Suprapubic skin (tissue), 4 donors: ENCODE results near the gene GMPPA.

Experiments used
- EP300 ChIP-seq: sonication (generic); formaldehyde crosslinking; IDR thresholded peaks from one replicate; pipeline ENCODE4 v1.6.1; 2017; ENCODE audit warnings: antibody characterized with exemption
- POLR2A ChIP-seq, 2 donors: fragments of 450-650 bp; IDR thresholded peaks; one replicate each; pipeline ENCODE4 v1.6.1; 2017; ENCODE audit warnings: antibody characterized with exemption in 2 of 2, mild to moderate bottlenecking in 2 of 2, moderate library complexity in 2 of 2
- POLR2AphosphoS5 ChIP-seq, 3 donors: sonication (generic); formaldehyde crosslinking; IDR thresholded peaks; one replicate each; pipeline ENCODE4 v1.6.1; 2017; ENCODE audit warnings: antibody characterized with exemption in 3 of 3
- TF ChIP-seq, protein P1 (sequence below), 2 donors: fragments of 200-600 bp in 1 of 2; fragments of 450-650 bp in 1 of 2; sonication (generic) in 1 of 2; IDR thresholded peaks; one replicate each; pipeline ENCODE4 v1.5.1; 2016 to 2019; ENCODE audit warnings: antibody characterized with exemption in 2 of 2, mild to moderate bottlenecking in 1 of 2, moderate library complexity in 1 of 2

DNA sequence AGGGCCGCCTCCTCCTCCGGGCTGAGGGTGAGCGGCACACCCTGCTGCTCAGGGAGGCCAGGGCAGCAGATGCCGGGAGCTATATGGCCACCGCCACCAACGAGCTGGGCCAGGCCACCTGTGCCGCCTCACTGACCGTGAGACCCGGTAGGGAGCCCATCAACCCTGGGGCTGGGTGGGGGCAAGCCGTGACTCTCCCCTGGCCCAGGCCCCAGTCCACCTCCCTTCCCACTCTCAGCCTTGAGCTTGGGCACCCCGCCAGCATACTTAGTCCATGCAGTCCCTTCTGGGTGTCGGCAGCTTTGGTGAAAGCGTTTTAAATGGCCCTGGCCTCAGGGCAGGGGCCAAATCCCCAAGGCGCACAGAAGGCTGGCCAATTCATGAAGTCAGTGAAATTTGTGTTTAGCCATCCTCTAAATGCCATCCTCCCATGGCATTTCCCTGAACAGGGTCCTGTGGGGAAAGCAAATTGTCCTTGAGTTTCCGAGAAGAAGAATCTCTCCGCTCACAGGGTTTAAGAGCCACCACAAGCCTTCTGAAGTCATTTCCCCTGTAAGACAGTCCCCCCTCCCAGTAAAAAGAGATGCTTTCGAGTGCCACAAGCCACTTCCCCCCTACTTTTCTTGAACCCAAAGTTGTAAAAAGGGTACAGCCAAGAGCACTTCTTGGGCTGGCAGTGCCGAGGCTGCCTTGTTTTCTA lies 46.9 kb upstream of the GMPPA start:
- TF ChIP-seq, protein P1, sequence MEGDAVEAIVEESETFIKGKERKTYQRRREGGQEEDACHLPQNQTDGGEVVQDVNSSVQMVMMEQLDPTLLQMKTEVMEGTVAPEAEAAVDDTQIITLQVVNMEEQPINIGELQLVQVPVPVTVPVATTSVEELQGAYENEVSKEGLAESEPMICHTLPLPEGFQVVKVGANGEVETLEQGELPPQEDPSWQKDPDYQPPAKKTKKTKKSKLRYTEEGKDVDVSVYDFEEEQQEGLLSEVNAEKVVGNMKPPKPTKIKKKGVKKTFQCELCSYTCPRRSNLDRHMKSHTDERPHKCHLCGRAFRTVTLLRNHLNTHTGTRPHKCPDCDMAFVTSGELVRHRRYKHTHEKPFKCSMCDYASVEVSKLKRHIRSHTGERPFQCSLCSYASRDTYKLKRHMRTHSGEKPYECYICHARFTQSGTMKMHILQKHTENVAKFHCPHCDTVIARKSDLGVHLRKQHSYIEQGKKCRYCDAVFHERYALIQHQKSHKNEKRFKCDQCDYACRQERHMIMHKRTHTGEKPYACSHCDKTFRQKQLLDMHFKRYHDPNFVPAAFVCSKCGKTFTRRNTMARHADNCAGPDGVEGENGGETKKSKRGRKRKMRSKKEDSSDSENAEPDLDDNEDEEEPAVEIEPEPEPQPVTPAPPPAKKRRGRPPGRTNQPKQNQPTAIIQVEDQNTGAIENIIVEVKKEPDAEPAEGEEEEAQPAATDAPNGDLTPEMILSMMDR (IDR thresholded peaks at IDR 0.05): no peak
- TF ChIP-seq POLR2A (IDR thresholded peaks at IDR 0.05) (no peak), EP300 (no peak), POLR2AphosphoS5 (IDR thresholded peaks at IDR 0.05) (no peak)
